H9 (cell line): ENCODE results near the gene FCRL6. TPM values are rescaled to one million over a fixed set of nuclear protein-coding genes. Genes with fewer than 3 reads are reported as not detected.

Experiments
- DNase-seq: peaks from one replicate; pipeline ENCODE4 v3.0.0-alpha.2; 2017
- H2AFZ ChIP-seq: one replicate; pipeline ENCODE4 v1.6.1; 2013; ENCODE audit warnings: mild to moderate bottlenecking, low read length, control low read depth, moderate library complexity
- H2AK5ac ChIP-seq: 2 replicates; pipeline ENCODE4 v1.6.1; 2013; ENCODE audit warnings: low read length, control low read depth, mixed read lengths; ENCODE audit not compliant: insufficient read length
- H2BK120ac ChIP-seq: one replicate; pipeline ENCODE4 v1.6.1; 2013; ENCODE audit warnings: low read depth, mild to moderate bottlenecking, low read length, control low read depth, inconsistent platforms; ENCODE audit not compliant: poor library complexity, severe bottlenecking
- H2BK12ac ChIP-seq: 2 replicates; pipeline ENCODE4 v1.6.1; 2013; ENCODE audit warnings: low read length, control low read depth, mixed read lengths, low read depth; ENCODE audit not compliant: insufficient read length
- H2BK15ac ChIP-seq: 2 replicates; pipeline ENCODE4 v1.6.1; 2013; ENCODE audit warnings: low read depth, low read length, control low read depth
- H2BK20ac ChIP-seq: one replicate; pipeline ENCODE4 v1.6.1; 2013; ENCODE audit warnings: low read depth, mild to moderate bottlenecking, low read length, control low read depth, inconsistent platforms; ENCODE audit not compliant: poor library complexity, severe bottlenecking
- H2BK5ac ChIP-seq: 2 replicates; pipeline ENCODE4 v1.6.1; 2013; ENCODE audit warnings: low read length, control low read depth, mixed read lengths; ENCODE audit not compliant: insufficient read length
- H3K14ac ChIP-seq: 2 replicates; pipeline ENCODE4 v1.6.1; 2013; ENCODE audit warnings: low read length, control low read depth; ENCODE audit not compliant: insufficient read depth
- H3K18ac ChIP-seq: 2 replicates; pipeline ENCODE4 v1.6.1; 2013; ENCODE audit warnings: low read depth, mild to moderate bottlenecking, mixed read lengths, low read length, control low read depth; ENCODE audit not compliant: insufficient read length
- H3K23ac ChIP-seq: 2 replicates; pipeline ENCODE4 v1.6.1; 2013; ENCODE audit warnings: low read length, control low read depth, mixed read lengths, low read depth; ENCODE audit not compliant: insufficient read length
- H3K23me2 ChIP-seq: 2 replicates; pipeline ENCODE4 v1.6.1; 2013; ENCODE audit warnings: low read depth, mild to moderate bottlenecking, mixed read lengths, low read length, control low read depth; ENCODE audit not compliant: insufficient read length, poor library complexity, severe bottlenecking
- H3K27ac ChIP-seq: 2 replicates; pipeline ENCODE4 v1.5.1; 2013; ENCODE audit warnings: low read length, control low read depth, mixed read lengths, low read depth; ENCODE audit not compliant: insufficient read length
- H3K27me3 ChIP-seq: 2 replicates; pipeline ENCODE4 v1.6.1; 2013; ENCODE audit warnings: low read length, control low read depth, inconsistent platforms; ENCODE audit not compliant: insufficient read depth
- H3K4ac ChIP-seq: 2 replicates; pipeline ENCODE4 v1.6.1; 2013; ENCODE audit warnings: low read depth, mild to moderate bottlenecking, control low read depth, inconsistent platforms, low read length, moderate library complexity
- H3K4me1 ChIP-seq: 2 replicates; pipeline ENCODE4 v1.6.1; 2013; ENCODE audit warnings: low read length, control low read depth, inconsistent platforms; ENCODE audit not compliant: insufficient read depth
- H3K4me2 ChIP-seq: 2 replicates; pipeline ENCODE4 v1.6.1; 2013; ENCODE audit warnings: low read length, control low read depth, mixed read lengths; ENCODE audit not compliant: insufficient read length, insufficient read depth
- H3K56ac ChIP-seq: 2 replicates; pipeline ENCODE4 v1.6.1; 2013; ENCODE audit warnings: low read depth, mild to moderate bottlenecking, mixed read lengths, low read length, control low read depth; ENCODE audit not compliant: insufficient read length
- H3K79me1 ChIP-seq: 2 replicates; pipeline ENCODE4 v1.6.1; 2013; ENCODE audit warnings: low read depth, mild to moderate bottlenecking, moderate library complexity, low read length, control low read depth, inconsistent platforms; ENCODE audit not compliant: insufficient read depth, poor library complexity, severe bottlenecking
- H3K79me2 ChIP-seq: 2 replicates; pipeline ENCODE4 v1.6.1; 2013; ENCODE audit warnings: low read length, control low read depth, inconsistent platforms; ENCODE audit not compliant: insufficient read depth
- H3K9ac ChIP-seq: 2 replicates; pipeline ENCODE4 v1.6.1; 2013; ENCODE audit warnings: low read length, control low read depth, mixed read lengths; ENCODE audit not compliant: insufficient read length; ENCODE audit errors: extremely low read depth
- H3K9me3 ChIP-seq: one replicate; pipeline ENCODE4 v1.6.1; 2013; ENCODE audit warnings: low read depth, low read length, inconsistent platforms; ENCODE audit not compliant: control insufficient read depth
- H3T11ph ChIP-seq: one replicate; pipeline ENCODE4 v1.6.1; 2013; ENCODE audit warnings: mild to moderate bottlenecking, low read length, control low read depth, inconsistent platforms
- H4K20me1 ChIP-seq: one replicate; pipeline ENCODE4 v1.6.1; 2013; ENCODE audit not compliant: control insufficient read depth, insufficient read length, insufficient read depth
- H4K5ac ChIP-seq: 2 replicates; pipeline ENCODE4 v1.6.1; 2013; ENCODE audit warnings: low read depth, mild to moderate bottlenecking, mixed read lengths, low read length, control low read depth; ENCODE audit not compliant: insufficient read length
- H4K8ac ChIP-seq: replicated peaks from 2 replicates; pipeline ENCODE4 v1.6.1; 2013; ENCODE audit warnings: low read length, control low read depth, mixed read lengths, low read depth; ENCODE audit not compliant: insufficient read length
- H4K91ac ChIP-seq: 2 replicates; pipeline ENCODE4 v1.6.1; 2013; ENCODE audit warnings: low read depth, mild to moderate bottlenecking, moderate library complexity, mixed read lengths, low read length, control low read depth; ENCODE audit not compliant: insufficient read length
- H3K27ac Mint-ChIP-seq, 3 experiments: 2 replicates in 2 of 3; 3 replicates in 1 of 3; pipeline ENCODE4 v1.8.0; 2020 to 2021; ENCODE audit warnings: mixed read lengths in 3 of 3, mild to moderate bottlenecking in 1 of 3, moderate library complexity in 1 of 3
- H3K27me3 Mint-ChIP-seq: 2 replicates; pipeline ENCODE4 v1.8.0; 2021; ENCODE audit warnings: low read depth, mild to moderate bottlenecking, moderate library complexity, mixed read lengths
- H3K36me3 Mint-ChIP-seq, 3 experiments: 2 replicates in 2 of 3; 3 replicates in 1 of 3; pipeline ENCODE4 v1.8.0; 2020 to 2021; ENCODE audit warnings: low read depth in 3 of 3, mixed read lengths in 3 of 3; ENCODE audit not compliant: insufficient read depth in 1 of 3
- H3K4me1 Mint-ChIP-seq, 2 experiments: 2 replicates each; pipeline ENCODE4 v1.8.0; 2020; ENCODE audit warnings: mixed read lengths in 2 of 2
- H3K4me3 Mint-ChIP-seq, 2 experiments: 2 replicates in 1 of 2; 3 replicates in 1 of 2; pipeline ENCODE4 v1.8.0; 2020 to 2021; ENCODE audit warnings: mild to moderate bottlenecking in 2 of 2, mixed read lengths in 2 of 2, moderate library complexity in 1 of 2
- H3K9me3 Mint-ChIP-seq, 2 experiments: 2 replicates in 1 of 2; 3 replicates in 1 of 2; pipeline ENCODE4 v1.8.0; 2020; ENCODE audit warnings: mild to moderate bottlenecking in 2 of 2, mixed read lengths in 2 of 2, moderate library complexity in 1 of 2
- WGBS: extraction: QIAGEN DNeasy Blood & Tissue Kit; methylation state at CpG from one replicate; pipeline ENCODE4 v1.1.7; 2013; ENCODE audit warnings: missing lambda C conversion rate, low lambda C conversion rate, mixed read lengths; ENCODE audit not compliant: insufficient read length; ENCODE audit errors: extremely low coverage; 5-methylcytosine and 5-hydroxymethylcytosine counted together
- total RNA-seq: library from RNA; stranded (reverse); gene quantifications from 2 replicates; pipeline ENCODE4 v1.2.1, GENCODE V29; 2021
- TF ChIP-seq, protein P1 (sequence below): fragments of 200-600 bp; sonication (generic); conservative IDR thresholded peaks from 3 replicates; pipeline ENCODE4 v1.8.0; 2021; ENCODE audit warnings: antibody characterized with exemption, mild to moderate bottlenecking

FCRL6 gene
- total RNA-seq, 1 experiment from 2014 or later, result not detected

DNA sequence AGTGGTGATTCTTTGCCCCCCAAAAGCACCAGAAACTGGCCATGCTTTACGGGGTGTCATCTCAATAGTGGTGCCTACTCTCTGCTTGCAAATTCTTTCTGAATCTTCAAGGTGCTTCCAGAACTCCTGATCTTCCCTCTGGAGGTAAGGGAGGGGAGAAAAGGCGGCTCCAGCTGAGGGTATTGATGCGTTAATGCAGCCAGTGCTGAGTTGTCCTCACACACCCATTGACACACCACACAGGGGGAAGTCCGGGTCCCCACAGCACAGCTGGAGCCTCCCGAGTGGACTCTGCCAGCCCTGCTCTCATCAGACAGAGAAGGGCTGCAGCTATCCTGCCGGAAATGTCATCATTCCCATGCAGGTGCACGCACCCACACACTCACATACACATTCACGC is 59.1 kb downstream of the FCRL6 start:
- no peaks in the 10 kb centered on the region for H3K9me3 ChIP-seq
- H2BK5ac ChIP-seq, result no peak overlapping the region
- no peak overlapping the region for H3K23ac ChIP-seq
- Mint-ChIP-seq H3K4me3 (no peak overlapping the region), H3K27ac (no peak overlapping the region), H3K9me3 (no peaks in the 10 kb centered on the region), H3K4me1 (peaks cover 15 to 19% of the 10 kb centered on the region in 2 experiments), H3K36me3 (no peaks in the 10 kb centered on the region), H3K27me3 (peaks cover 38% of the 10 kb centered on the region)
- no peak overlapping the region for H2BK12ac ChIP-seq
- H2BK20ac ChIP-seq, result no peak overlapping the region
- H2AFZ ChIP-seq, result no peak overlapping the region
- H4K20me1 ChIP-seq, result peaks cover 2% of the 10 kb centered on the region
- no peak overlapping the region for H3K14ac ChIP-seq
- H3K23me2 ChIP-seq, result no peaks in the 10 kb centered on the region
- DNase-seq, result no peak
- no peak overlapping the region for H3K9ac ChIP-seq
- H4K91ac ChIP-seq, result no peak overlapping the region
- no peak overlapping the region for H4K5ac ChIP-seq
- no peaks in the 10 kb centered on the region for H3K4me1 ChIP-seq
- no peaks in the 10 kb centered on the region for H3K27me3 ChIP-seq
- H3K79me1 ChIP-seq, result no peaks in the 10 kb centered on the region
- TF ChIP-seq, protein P1, sequence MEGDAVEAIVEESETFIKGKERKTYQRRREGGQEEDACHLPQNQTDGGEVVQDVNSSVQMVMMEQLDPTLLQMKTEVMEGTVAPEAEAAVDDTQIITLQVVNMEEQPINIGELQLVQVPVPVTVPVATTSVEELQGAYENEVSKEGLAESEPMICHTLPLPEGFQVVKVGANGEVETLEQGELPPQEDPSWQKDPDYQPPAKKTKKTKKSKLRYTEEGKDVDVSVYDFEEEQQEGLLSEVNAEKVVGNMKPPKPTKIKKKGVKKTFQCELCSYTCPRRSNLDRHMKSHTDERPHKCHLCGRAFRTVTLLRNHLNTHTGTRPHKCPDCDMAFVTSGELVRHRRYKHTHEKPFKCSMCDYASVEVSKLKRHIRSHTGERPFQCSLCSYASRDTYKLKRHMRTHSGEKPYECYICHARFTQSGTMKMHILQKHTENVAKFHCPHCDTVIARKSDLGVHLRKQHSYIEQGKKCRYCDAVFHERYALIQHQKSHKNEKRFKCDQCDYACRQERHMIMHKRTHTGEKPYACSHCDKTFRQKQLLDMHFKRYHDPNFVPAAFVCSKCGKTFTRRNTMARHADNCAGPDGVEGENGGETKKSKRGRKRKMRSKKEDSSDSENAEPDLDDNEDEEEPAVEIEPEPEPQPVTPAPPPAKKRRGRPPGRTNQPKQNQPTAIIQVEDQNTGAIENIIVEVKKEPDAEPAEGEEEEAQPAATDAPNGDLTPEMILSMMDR, result no peak
- H3K27ac ChIP-seq, result no peak overlapping the region
- no peak overlapping the region for H2BK15ac ChIP-seq
- no peak overlapping the region for H2AK5ac ChIP-seq
- H3K56ac ChIP-seq, result no peak overlapping the region
- WGBS, result no CpG with 5 or more reads among the region's 8 CpGs
- no peak overlapping the region for H2BK120ac ChIP-seq
- H3K4ac ChIP-seq, result no peak overlapping the region
- H3T11ph ChIP-seq, result no peak overlapping the region
- no peak overlapping the region for H3K4me2 ChIP-seq
- no peak overlapping the region for H4K8ac ChIP-seq
- H3K18ac ChIP-seq, result no peak overlapping the region
- H3K79me2 ChIP-seq, result no peaks in the 10 kb centered on the region
